Uterus (tissue), 2 donors: ENCODE results near the gene CRHR2.

Source experiments
- CTCF ChIP-seq, 4 experiments: fragments of 200-600 bp in 2 of 4; fragments of 450-650 bp in 2 of 4; sonication (generic) in 2 of 4; IDR thresholded peaks; one replicate each; pipeline ENCODE4 v1.5.1; 2016 to 2019; ENCODE audit warnings: antibody characterized with exemption in 4 of 4, mild to moderate bottlenecking in 2 of 4, moderate library complexity in 1 of 4
- POLR2A ChIP-seq, 2 donors: fragments of 450-650 bp; IDR thresholded peaks; one replicate each; pipeline ENCODE4 v1.6.1; 2016; ENCODE audit warnings: antibody characterized with exemption in 2 of 2, mild to moderate bottlenecking in 1 of 2, moderate library complexity in 1 of 2

GRCh38 chr7:30646154-30646553, 36.1 kb downstream of the CRHR2 start:
- TF ChIP-seq CTCF (IDR thresholded peaks at IDR 0.05) (no peak), POLR2A (IDR thresholded peaks at IDR 0.05) (no peak)
